NCI-H2196 (cell line): ENCODE results near the gene LARP7.
"Not testable (repeated sequence)": the region's sequence is repeated elsewhere in the genome, so short reads cannot be mapped to it uniquely, and the experiment has no call there.

Experiments
- DNase-seq: peaks from one replicate; lab custom pipeline; 2025; ENCODE audit not compliant: unreplicated experiment; lab: John Stamatoyannopoulos, UW

Gene LARP7

GRCh38 chr4:112649055-112649408 is 12.1 kb downstream of the LARP7 start:
- no peak for DNase-seq

- no peak for DNase-seq
These were observed 13.4 kb downstream of the LARP7 start for GRCh38 chr4:112650332-112650731.

GRCh38 chr4:112651641-112652040 is 14.7 kb downstream of the LARP7 start:
- no peak for DNase-seq

GRCh38 chr4:112652216-112652615 is 15.3 kb downstream of the LARP7 start:
- DNase-seq = no peak

GRCh38 chr4:112655270-112655669 is 18.3 kb downstream of the LARP7 start:
- no peak for DNase-seq

- not testable (repeated sequence) for DNase-seq
These were observed 19.2 kb downstream of the LARP7 start for GRCh38 chr4:112656115-112656514.

- DNase-seq = no peak
These were observed 27.7 kb downstream of the LARP7 start for GRCh38 chr4:112664611-112665010.

GRCh38 chr4:112668131-112668530 is 31.2 kb downstream of the LARP7 start:
- DNase-seq = no peak

GRCh38 chr4:112673076-112673475 is 36.1 kb downstream of the LARP7 start:
- DNase-seq = no peak

GRCh38 chr4:112673686-112674085 is 36.7 kb downstream of the LARP7 start:
- DNase-seq = no peak

- DNase-seq = no peak
These were observed 37.4 kb downstream of the LARP7 start for GRCh38 chr4:112674376-112674775.

- DNase-seq = no peak
These were observed 40.7 kb downstream of the LARP7 start for GRCh38 chr4:112677519-112678091.

- no peak for DNase-seq
These were observed 44.1 kb downstream of the LARP7 start for GRCh38 chr4:112680996-112681395.

- DNase-seq = no peak
These were observed 56.6 kb downstream of the LARP7 start for GRCh38 chr4:112693507-112693906.

- DNase-seq = no peak
These were observed 63.7 kb downstream of the LARP7 start for GRCh38 chr4:112700679-112701078.

GRCh38 chr4:112702892-112703291 is 65.9 kb downstream of the LARP7 start:
- no peak for DNase-seq

GRCh38 chr4:112704322-112704721 is 67.4 kb downstream of the LARP7 start:
- no peak for DNase-seq

- peak; percentile 7 for DNase-seq
These were observed 68.3 kb downstream of the LARP7 start for GRCh38 chr4:112704991-112705845.

GRCh38 chr4:112705891-112706839 is 69.2 kb downstream of the LARP7 start:
- not testable (repeated sequence) for DNase-seq

GRCh38 chr4:112706840-112707207 is 69.9 kb downstream of the LARP7 start:
- no peak for DNase-seq
